ENCODE measurements around the gene TSSK1B.

- no peak for TF ChIP-seq MAX (IDR thresholded peaks at IDR 0.05)
- TF ChIP-seq CHD1 (IDR thresholded peaks at IDR 0.05; ENCODE audit: low read depth, low read length) = no peak
- TF ChIP-seq CTCF (IDR thresholded peaks at IDR 0.05; ENCODE audit: control extremely low read depth in 1 of 3, insufficient read depth in 1 of 3, low read depth in 1 of 3, low read length in 3 of 3) = no peak
- no peak for TF ChIP-seq RAD21 (IDR thresholded peaks at IDR 0.05 in 1 of 2, conservative IDR thresholded peaks at IDR 0.05 in 1 of 2; ENCODE audit: low read depth in 2 of 2, low read length in 2 of 2)
These were observed 16.1 kb upstream of the TSSK1B start for GRCh38 chr5:113450929-113451328.
